Measurements from ENCODE around the gene CALML5.

- TF ChIP-seq, protein P1, sequence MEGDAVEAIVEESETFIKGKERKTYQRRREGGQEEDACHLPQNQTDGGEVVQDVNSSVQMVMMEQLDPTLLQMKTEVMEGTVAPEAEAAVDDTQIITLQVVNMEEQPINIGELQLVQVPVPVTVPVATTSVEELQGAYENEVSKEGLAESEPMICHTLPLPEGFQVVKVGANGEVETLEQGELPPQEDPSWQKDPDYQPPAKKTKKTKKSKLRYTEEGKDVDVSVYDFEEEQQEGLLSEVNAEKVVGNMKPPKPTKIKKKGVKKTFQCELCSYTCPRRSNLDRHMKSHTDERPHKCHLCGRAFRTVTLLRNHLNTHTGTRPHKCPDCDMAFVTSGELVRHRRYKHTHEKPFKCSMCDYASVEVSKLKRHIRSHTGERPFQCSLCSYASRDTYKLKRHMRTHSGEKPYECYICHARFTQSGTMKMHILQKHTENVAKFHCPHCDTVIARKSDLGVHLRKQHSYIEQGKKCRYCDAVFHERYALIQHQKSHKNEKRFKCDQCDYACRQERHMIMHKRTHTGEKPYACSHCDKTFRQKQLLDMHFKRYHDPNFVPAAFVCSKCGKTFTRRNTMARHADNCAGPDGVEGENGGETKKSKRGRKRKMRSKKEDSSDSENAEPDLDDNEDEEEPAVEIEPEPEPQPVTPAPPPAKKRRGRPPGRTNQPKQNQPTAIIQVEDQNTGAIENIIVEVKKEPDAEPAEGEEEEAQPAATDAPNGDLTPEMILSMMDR (IDR thresholded peaks at IDR 0.05; ENCODE audit: borderline replicate concordance, extremely low read depth, low read length, poor library complexity, severe bottlenecking) = no peak
- no peak for TF ChIP-seq EZH2 (IDR thresholded peaks at IDR 0.05; ENCODE audit: borderline replicate concordance, low read depth, low read length, severe bottlenecking)
Measured at GRCh38 chr10:5538446-5538845, 39.1 kb upstream of the CALML5 start.

Measured in DND-41 (cell line).